Karpas-422 (cell line): Measurements from ENCODE around the gene ACSM6. TPM values are rescaled to one million over a fixed set of nuclear protein-coding genes. Genes with fewer than 3 reads are reported as not detected.
"Not testable (repeated sequence)": the region's sequence is repeated elsewhere in the genome, so short reads cannot be mapped to it uniquely, and the experiment has no call there.

ENCODE experiments used
- DNase-seq: peaks from one replicate; pipeline ENCODE4 v3.0.0-alpha.2; 2015
- H2AFZ ChIP-seq: fragments of 200-600 bp; sonication (generic); 2 replicates; pipeline ENCODE4 v1.6.1; 2014; ENCODE audit warnings: antibody characterized with exemption, low read length, mixed read lengths
- H3K27ac ChIP-seq: fragments of 200-600 bp; sonication (generic); 2 replicates; pipeline ENCODE4 v1.5.1; 2014; ENCODE audit warnings: mild to moderate bottlenecking, low read length, moderate library complexity
- H3K27me3 ChIP-seq: fragments of 200-600 bp; sonication (generic); 2 replicates; pipeline ENCODE4 v1.6.1; 2014; ENCODE audit warnings: low read length, mixed read lengths
- H3K36me3 ChIP-seq: fragments of 200-600 bp; sonication (generic); 2 replicates; pipeline ENCODE4 v1.6.1; 2014; ENCODE audit warnings: low read length, mixed read lengths; ENCODE audit not compliant: insufficient read depth
- H3K4me1 ChIP-seq: fragments of 200-600 bp; sonication (generic); 2 replicates; pipeline ENCODE4 v1.6.1; 2014; ENCODE audit warnings: mild to moderate bottlenecking, low read length, mixed read lengths
- H3K4me2 ChIP-seq: fragments of 200-600 bp; sonication (generic); 2 replicates; pipeline ENCODE4 v1.6.1; 2014; ENCODE audit warnings: low read length, low read depth, mild to moderate bottlenecking; ENCODE audit not compliant: poor library complexity, severe bottlenecking
- H3K4me3 ChIP-seq: fragments of 200-600 bp; sonication (generic); 2 replicates; pipeline ENCODE4 v1.5.1; 2014; ENCODE audit warnings: mild to moderate bottlenecking, antibody characterized with exemption, low read length, mixed read lengths
- H3K79me2 ChIP-seq: fragments of 200-600 bp; sonication (generic); 2 replicates; pipeline ENCODE4 v1.6.1; 2014; ENCODE audit warnings: mild to moderate bottlenecking, low read length, mixed read lengths
- H3K9ac ChIP-seq: fragments of 200-600 bp; sonication (generic); 2 replicates; pipeline ENCODE4 v1.6.0; 2014; ENCODE audit warnings: low read length
- H3K9me2 ChIP-seq: fragments of 200-600 bp; sonication (generic), shearing (Covaris generic); replicated peaks from 2 replicates; pipeline ENCODE4 v1.6.0; 2014; ENCODE audit warnings: mild to moderate bottlenecking, low read length, moderate library complexity; ENCODE audit not compliant: insufficient read depth
- H3K9me3 ChIP-seq: fragments of 300-700, 200-600 bp; sonication (generic); 2 replicates; pipeline ENCODE4 v1.6.1; 2014; ENCODE audit warnings: low read length, mixed read lengths
- H4K20me1 ChIP-seq: fragments of 200-600 bp; sonication (generic); 2 replicates; pipeline ENCODE4 v1.6.1; 2014; ENCODE audit warnings: mild to moderate bottlenecking, antibody characterized with exemption, low read length, low read depth; ENCODE audit not compliant: insufficient read depth
- total RNA-seq: library from RNA; depleted of rRNA; stranded (reverse); fragments of >200 nt; shearing (Covaris generic); gene quantifications from 2 replicates; pipeline ENCODE4 v1.2.3, GENCODE V29; 2014; ENCODE audit warnings: low replicate concordance

ACSM6 gene
- total RNA-seq, 1 experiment from 2014 or later: not detected

- no peaks in the 10 kb centered on the region for H3K36me3 ChIP-seq
- DNase-seq: no peak
- no peaks in the 10 kb centered on the region for H3K4me1 ChIP-seq
- H4K20me1 ChIP-seq: no peaks in the 10 kb centered on the region
- no peaks in the 10 kb centered on the region for H3K9me2 ChIP-seq
- H3K9ac ChIP-seq: no peak overlapping the region
- H3K9me3 ChIP-seq: no peaks in the 10 kb centered on the region
- H3K79me2 ChIP-seq: no peaks in the 10 kb centered on the region
- no peak overlapping the region for H2AFZ ChIP-seq
- H3K4me2 ChIP-seq: no peak overlapping the region
- no peaks in the 10 kb centered on the region for H3K27me3 ChIP-seq
- H3K27ac ChIP-seq: no peak overlapping the region
- no peak overlapping the region for H3K4me3 ChIP-seq
These were observed 31.1 kb downstream of the ACSM6 start for GRCh38 chr10:95225136-95225535.

- H3K27me3 ChIP-seq, H3K4me1 ChIP-seq, DNase-seq, H3K9me3 ChIP-seq, H3K36me3 ChIP-seq, H4K20me1 ChIP-seq, H3K4me2 ChIP-seq, H3K79me2 ChIP-seq, H3K9ac ChIP-seq, H3K4me3 ChIP-seq, H2AFZ ChIP-seq, H3K9me2 ChIP-seq, H3K27ac ChIP-seq: not testable (repeated sequence)
These were observed 35.1 kb downstream of the ACSM6 start for GRCh38 chr10:95228934-95229723.

DNA sequence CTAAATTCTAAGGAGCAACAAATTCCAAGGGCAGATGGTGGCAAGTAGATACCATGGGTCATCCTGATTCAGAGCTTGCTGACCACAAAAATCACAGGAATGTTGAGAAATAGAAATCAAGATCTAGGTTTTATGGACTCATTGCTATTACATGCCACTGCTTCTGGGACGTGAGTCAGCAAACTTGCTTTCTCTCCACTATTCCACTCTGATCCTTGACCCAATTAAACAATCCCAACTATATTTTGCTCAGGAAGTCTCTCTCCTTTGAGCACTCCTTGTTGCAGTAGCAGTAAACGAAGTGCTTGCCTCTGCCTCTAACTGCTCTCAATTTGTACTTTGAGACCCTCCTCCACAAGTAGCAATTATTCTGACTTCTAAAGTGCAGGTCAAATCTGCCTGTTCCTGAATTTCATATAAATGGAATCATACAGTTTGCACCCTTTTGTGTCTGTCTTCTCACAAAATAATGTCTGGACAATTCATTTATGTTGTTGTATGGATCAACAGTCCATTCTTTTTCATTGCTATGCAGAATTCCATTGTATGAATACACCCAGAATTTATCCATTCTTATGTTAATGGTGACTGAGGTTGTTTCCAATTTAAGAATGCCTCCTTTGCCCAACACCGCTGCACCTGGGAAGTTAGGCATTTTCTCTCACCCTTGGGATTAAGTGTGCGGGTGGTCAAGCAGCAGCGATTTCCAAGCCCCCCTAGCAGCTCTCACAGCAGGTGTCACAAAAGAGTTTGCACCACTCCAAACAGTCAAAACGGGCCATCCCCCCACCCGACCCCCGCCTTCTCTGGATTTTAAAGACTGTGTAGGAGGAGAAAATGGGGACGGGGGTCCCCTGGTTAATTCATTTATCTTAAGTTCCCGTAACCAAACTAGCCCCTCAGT lies 35.9 kb downstream of the ACSM6 start:
- DNase-seq: no peak
- H3K9me2 ChIP-seq: no peaks in the 10 kb centered on the region
- no peak overlapping the region for H3K9ac ChIP-seq
- H3K27ac ChIP-seq: no peak overlapping the region
- no peaks in the 10 kb centered on the region for H3K9me3 ChIP-seq
- H4K20me1 ChIP-seq: no peaks in the 10 kb centered on the region
- no peak overlapping the region for H2AFZ ChIP-seq
- H3K4me1 ChIP-seq: no peaks in the 10 kb centered on the region
- no peak overlapping the region for H3K4me3 ChIP-seq
- H3K27me3 ChIP-seq: no peaks in the 10 kb centered on the region
- H3K36me3 ChIP-seq: no peaks in the 10 kb centered on the region
- no peaks in the 10 kb centered on the region for H3K79me2 ChIP-seq
- H3K4me2 ChIP-seq: no peak overlapping the region

DNA sequence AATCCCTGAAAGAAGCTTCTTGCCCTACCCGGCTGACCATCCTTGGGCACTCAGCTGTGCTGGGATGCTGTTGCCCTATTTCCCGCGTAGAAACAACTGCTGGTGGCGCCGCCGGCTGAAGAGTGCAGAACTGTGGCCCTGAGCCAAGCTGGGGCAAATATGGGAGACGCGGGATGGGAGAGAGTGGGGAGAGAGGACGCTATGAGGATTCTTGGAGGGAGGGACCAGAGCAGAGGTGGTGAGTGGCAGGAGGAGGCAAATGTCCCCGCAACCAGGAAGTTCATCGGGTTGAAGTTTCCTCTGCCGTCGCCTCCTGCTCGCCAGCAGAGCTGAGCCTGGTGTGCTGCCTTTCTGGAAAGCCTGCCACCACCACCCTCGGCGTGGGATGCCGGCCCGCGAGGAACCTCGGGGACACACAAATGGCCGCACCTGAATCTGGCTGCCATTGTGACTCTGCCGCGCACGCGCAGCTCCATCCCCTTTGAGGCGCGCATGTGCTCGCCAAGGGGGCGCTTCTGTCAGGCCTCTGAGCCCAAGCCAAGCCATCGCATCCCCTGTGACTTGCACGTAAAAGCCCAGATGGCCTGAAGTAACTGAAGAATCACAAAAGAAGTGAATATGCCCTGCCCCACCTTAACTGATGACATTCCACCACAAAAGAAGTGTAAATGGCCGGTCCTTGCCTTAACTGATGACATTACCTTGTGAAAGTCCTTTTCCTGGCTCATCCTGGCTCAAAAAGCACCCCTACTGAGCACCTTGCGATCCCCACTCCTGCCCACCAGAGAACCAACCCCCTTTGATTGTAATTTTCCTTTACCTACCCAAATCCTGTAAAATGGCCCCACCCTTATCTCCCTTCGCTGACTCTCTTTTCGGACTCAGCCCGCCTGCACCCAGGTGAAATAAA lies 36.9 kb downstream of the ACSM6 start:
- not testable (repeated sequence) for H3K27ac ChIP-seq, H3K4me3 ChIP-seq, H3K9ac ChIP-seq, H4K20me1 ChIP-seq, H3K9me2 ChIP-seq, H3K4me2 ChIP-seq, H3K36me3 ChIP-seq, H2AFZ ChIP-seq, H3K79me2 ChIP-seq, H3K4me1 ChIP-seq, H3K27me3 ChIP-seq, H3K9me3 ChIP-seq, DNase-seq

GRCh38 chr10:95233377-95234034 lies 39.5 kb downstream of the ACSM6 start:
- no peak for DNase-seq
- H3K4me2 ChIP-seq: no peak overlapping the region
- H2AFZ ChIP-seq: no peak overlapping the region
- H3K27ac ChIP-seq: no peak overlapping the region
- no peaks in the 10 kb centered on the region for H3K79me2 ChIP-seq
- H3K4me3 ChIP-seq: no peak overlapping the region
- no peaks in the 10 kb centered on the region for H3K36me3 ChIP-seq
- H3K9me3 ChIP-seq: no peaks in the 10 kb centered on the region
- H3K9me2 ChIP-seq: no peaks in the 10 kb centered on the region
- H3K27me3 ChIP-seq: no peaks in the 10 kb centered on the region
- H3K9ac ChIP-seq: no peak overlapping the region
- H3K4me1 ChIP-seq: no peaks in the 10 kb centered on the region
- H4K20me1 ChIP-seq: no peaks in the 10 kb centered on the region

DNA sequence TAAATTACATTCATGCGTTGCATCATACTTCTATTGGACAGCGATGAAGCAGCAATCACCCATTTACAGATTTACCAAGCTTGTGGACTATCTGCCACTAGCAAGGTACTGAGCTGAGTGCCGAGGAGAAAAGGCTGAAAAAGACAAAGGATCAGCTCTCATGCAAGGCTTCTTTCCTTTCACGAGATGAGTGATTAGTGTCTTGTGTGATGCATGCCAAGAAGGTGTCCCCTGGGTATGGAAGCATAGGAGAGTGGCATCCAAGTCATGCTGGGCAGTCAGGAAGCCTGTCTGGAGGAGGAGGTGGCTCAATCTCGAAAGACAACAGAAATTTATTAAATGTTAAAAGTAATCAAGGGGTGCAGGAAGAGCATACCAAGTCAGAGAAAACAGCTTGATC lies 40.9 kb downstream of the ACSM6 start:
- Histone ChIP-seq H3K4me3 (no peak overlapping the region), H3K4me1 (no peaks in the 10 kb centered on the region), H4K20me1 (no peaks in the 10 kb centered on the region), H3K27ac (no peak overlapping the region), H3K9ac (no peak overlapping the region), H3K79me2 (no peaks in the 10 kb centered on the region), H3K9me2 (no peaks in the 10 kb centered on the region), H2AFZ (no peak overlapping the region), H3K36me3 (no peaks in the 10 kb centered on the region), H3K27me3 (no peaks in the 10 kb centered on the region), H3K4me2 (no peak overlapping the region), H3K9me3 (no peaks in the 10 kb centered on the region)
- DNase-seq: no peak

DNA sequence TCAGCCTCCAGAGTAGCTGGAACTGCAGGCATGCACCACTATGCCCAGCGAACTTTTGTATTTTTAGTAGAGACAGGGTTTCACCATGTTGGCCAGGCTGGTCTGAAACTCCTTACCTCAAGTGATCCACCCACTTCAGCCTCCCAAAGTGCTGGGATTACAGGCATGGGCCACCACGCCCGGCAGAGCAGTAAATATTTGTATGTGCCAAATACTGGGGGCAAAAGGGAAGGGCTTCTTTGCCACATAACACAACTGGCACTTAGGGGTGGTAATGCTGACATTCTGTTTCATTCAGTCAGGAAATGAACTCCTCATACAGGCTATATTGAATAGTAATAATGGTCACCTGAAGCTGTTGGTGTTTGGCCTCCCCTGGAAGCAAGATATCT lies 41.6 kb downstream of the ACSM6 start:
- H3K79me2 ChIP-seq: no peaks in the 10 kb centered on the region
- no peak overlapping the region for H3K27ac ChIP-seq
- H3K9me3 ChIP-seq: no peaks in the 10 kb centered on the region
- no peak overlapping the region for H3K9ac ChIP-seq
- H3K4me1 ChIP-seq: no peaks in the 10 kb centered on the region
- no peak overlapping the region for H3K4me2 ChIP-seq
- H2AFZ ChIP-seq: no peak overlapping the region
- H4K20me1 ChIP-seq: no peaks in the 10 kb centered on the region
- no peak overlapping the region for H3K4me3 ChIP-seq
- H3K27me3 ChIP-seq: no peaks in the 10 kb centered on the region
- H3K36me3 ChIP-seq: no peaks in the 10 kb centered on the region
- no peaks in the 10 kb centered on the region for H3K9me2 ChIP-seq
- DNase-seq: no peak
